GM18517 (cell line): ENCODE data around the gene TRPM8.
A peak's percentile ranks its signal among the peaks of the same experiment; 100 is the strongest.

Experiments used
- ATAC-seq: cut with Tn5 transposase; IDR thresholded peaks from one replicate; pipeline ENCODE4 v1.9.1; 2021; ENCODE audit warnings: mild to moderate bottlenecking, moderate library complexity; ENCODE audit not compliant: unreplicated experiment

TRPM8 gene

GRCh38 chr2:233972941-233973575 is 55.9 kb downstream of the TRPM8 start:
- ATAC-seq: no peak

DNA sequence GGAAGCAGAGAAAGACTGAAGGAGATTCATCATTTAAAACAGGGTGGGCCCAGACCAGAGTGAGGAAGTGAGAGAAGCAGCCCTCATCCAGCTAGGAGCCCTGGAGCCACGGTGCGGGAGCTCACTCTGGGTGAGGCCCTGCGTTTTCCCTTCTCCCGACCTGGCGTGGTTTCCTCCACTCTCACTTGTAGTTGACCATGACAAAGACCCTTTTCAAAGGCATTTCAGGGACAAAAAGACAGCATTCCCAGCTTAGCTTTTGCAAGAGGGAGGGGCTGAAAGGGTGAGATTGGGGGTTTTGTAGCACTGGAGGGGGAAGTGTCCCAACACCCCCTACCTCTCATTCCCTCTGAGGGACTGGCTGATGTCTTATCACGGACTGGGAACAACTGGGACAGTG is 56.6 kb downstream of the TRPM8 start:
- no peak for ATAC-seq

DNA sequence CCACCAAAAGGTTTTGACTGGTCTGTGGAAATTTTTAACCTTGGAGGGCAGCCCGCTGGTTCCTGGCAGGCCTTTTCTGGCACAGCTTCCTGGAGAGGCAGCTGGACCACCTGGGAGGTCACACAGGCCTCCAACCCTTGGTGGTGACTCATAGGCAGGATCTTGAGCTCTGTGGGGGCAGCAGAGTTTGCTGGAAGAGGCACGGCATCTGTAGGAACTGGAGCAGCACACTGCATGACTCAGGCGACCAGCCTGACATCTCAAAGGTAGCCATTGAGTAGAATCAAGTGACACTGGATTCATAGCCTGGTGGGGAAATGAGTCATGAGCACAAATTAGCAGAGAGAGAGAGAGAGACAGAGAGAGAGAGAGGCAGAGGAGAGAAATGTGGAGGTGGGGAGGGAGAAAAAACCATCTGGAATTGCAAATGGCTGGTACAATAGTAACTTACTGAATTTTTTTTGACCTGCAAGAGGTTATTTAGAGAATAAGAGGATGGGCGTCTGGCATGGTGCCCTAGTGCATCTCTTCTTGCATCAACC is 57.4 kb downstream of the TRPM8 start:
- no peak for ATAC-seq

DNA sequence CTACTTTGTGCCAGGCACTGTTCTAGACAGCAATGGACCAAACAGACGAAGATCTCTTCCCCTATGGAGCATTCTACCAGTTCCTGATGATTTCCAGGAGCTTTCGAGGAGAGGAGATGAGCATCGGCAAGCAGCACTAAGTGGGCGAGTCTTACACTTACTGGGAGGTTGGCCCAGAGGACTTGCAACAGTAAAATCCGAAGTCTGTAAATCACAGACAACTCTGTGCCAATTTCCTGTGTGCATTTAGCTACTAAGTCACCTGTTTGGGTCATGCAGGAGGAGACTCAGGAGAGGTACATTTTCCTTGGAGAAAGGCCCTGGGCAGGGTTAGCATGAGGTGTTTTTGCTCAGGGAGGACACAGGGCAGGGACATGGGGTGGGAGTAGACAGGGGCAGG is 58.9 kb downstream of the TRPM8 start:
- no peak for ATAC-seq

DNA sequence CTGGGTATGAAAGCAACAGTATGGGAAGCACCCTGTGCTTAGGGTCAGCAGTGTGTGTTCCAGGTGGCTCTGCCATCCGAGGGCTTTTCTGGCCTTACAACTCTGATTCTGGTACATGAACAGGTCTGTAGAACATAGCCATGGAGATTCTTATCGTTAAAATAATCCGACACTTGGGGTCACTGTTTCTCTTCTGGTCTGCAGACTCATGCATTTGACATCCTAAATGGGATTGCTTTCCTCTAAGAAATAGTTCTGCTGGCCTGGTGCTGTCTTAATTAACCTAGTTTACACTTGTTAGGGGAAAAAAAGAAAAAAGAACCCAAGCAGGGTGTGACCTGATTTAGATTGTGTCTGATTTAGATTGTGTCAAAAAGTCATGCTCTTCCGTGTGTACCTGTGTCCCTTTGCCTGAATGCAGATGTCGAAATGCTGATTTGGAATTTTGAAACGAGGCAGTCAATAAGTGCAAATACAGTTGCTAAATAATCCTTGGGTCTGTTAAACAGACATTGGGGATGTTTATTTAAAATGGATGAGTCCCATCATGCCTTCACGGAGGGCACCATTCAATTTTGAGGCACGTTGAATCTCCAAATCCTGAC is 59.6 kb downstream of the TRPM8 start:
- ATAC-seq: no peak

DNA sequence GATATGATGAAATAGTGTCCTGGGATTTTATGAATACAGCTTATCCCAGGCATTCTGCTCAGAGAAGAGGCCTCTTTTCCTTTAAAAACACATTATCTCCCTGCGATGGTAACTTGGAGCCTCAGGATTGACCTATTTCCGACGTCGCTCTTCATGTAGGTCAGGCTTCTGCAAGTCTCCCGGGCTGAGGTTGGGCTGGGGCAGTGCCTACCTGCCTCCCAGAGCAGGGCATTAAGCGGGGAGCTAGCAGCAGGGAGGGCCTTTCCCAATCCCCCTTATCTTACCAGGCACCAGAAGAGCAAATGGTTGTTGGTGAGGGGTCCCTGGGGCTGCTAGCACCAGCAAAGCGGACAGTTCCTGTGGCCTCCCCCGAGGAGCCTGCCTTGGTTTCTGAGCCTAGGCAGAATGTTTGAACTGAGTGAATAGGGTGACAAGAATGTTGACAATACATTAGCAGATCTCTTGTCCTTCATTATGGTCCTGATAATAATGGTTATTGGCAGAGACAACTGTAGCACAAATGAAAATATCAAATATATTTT is 60.2 kb downstream of the TRPM8 start:
- ATAC-seq: no peak

- ATAC-seq: no peak
Measured at GRCh38 chr2:233979748-233980147, 62.6 kb downstream of the TRPM8 start.

DNA sequence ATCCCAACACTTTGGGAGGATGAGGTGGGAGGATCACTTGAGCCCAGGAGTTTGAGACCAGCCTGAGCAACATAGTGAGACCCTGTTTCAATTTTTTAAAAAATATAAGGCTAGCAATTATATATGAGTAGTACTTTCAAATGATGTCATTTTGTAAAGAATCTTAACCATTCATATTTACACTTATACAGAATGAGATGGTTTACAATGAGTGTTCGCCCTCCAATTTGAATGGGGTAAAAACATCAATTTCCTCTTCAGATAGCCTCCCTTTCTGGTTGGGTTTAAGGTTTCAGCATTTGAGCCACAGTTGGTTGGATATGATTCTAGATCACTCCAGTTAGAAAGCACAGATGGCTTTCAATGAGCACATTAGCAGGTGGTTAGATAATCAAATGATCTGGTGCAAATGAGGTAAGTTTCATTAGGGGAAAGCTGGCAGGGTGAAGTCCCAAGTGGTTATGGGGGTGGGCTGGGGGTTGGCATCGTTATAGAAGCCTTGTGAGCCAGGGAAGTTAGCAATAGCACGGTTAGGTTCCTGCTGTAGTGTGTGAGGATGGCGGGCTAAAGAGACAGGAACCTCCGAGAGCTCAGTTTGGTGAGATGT is 63.9 kb downstream of the TRPM8 start:
- ATAC-seq: no peak

DNA sequence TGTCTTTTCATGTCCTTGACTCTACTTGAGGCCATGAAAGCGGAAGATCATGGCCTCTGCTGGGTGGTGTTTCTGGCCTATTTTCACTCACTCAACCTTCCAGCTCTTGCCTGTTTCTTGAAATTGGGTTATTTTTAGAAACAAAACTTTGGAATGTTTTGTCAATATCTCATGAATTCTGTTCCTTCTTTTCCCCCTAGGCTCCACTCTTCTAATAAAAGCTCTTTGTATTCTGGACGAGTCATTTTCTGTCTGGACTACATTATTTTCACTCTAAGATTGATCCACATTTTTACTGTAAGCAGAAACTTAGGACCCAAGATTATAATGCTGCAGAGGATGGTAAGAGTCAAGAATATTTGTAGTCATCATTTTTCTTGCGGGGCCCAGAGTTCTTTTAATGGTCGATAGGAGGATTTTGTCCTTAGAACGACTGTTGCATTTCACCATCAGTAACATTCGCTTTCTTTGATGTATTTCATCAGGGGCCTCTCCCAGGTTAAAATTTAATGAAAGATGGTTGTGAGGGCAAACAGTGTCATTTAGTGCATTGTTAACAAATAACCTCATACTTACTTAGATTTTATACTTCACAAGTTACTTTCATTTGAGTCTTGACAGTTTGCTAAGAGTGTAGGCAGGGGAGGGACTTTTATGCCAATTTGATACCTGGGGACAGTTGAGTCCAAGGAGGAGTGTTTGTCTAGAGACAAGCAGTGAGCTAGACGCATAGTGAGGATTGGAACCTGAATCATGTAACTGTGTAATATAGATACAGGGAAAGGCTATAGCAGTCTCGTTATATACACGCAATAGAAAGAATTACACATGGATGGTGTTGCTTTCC is 64.6 kb downstream of the TRPM8 start:
- ATAC-seq: no peak

GRCh38 chr2:233982421-233983121 is 65.4 kb downstream of the TRPM8 start:
- no peak for ATAC-seq

DNA sequence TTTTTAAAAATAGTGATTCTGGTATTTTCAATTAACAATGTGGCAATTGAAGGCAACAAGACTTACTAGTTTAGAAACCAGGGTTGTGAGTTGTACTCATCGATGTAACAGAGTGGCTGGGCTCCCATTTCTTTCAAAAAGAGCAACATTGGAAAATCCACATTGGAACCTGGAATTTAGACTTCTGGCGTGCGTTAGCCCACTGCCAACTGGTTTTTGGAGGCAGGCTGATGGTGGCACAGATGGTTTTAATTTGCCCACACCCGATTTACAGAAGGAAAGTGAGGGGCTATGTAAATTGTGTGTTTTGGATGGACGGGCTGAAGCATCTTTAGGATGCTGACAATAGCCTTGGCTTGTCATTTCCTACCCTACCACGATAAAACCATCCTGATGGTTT is 66.3 kb downstream of the TRPM8 start:
- ATAC-seq: no peak

GRCh38 chr2:233988581-233988980 is 71.4 kb downstream of the TRPM8 start:
- ATAC-seq: no peak

DNA sequence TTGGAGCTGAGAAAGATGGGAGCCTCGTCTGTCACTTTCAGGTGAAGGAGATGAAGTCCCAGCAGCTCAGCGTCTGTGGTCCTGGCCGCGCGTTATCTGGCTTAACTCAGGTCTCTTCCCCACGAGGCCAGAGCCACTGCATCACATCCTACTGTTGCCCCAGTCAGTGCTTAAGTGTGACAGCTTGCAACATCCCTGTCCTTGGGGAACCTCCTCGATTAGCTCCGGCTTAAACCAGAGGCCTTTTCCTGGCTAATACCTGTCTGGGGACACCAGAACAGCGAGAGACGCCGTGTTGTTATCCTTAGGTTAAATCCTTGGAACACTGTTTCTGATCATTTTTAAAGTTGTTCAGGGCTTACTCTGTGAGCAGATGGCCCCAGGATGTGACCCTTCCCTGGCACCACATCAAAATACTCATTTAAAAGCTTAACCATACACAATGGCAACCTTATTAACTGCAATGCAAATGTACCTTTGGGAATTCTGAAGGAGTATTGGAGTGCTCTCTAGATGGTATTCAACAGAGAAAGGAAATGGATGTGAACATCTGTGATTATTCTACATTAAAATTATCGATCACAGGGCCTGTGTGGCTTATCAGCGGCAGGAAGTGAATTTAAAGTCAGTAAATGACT is 72.2 kb downstream of the TRPM8 start:
- no peak for ATAC-seq

GRCh38 chr2:233990261-233990798 is 73.2 kb downstream of the TRPM8 start:
- peak; percentile 53 for ATAC-seq

DNA sequence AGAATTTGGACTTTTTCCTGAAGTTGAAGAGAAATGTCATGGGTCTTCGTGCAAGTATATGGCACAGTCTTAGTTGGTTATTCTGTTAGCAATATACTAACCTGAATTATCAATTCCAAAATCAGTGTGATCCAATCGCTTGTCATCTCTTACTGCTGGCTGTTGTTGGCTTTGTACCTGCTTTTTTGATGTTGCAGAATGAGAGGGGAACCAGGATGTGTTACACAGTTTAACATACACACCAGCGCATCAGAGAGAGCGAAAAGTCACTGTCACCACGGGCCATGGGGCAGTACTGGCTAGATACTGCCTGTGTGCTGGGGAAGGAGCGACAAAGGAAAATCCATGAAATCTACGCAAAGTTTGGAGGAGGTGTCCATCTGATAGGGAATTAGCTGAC is 74.0 kb downstream of the TRPM8 start:
- ATAC-seq: no peak

DNA sequence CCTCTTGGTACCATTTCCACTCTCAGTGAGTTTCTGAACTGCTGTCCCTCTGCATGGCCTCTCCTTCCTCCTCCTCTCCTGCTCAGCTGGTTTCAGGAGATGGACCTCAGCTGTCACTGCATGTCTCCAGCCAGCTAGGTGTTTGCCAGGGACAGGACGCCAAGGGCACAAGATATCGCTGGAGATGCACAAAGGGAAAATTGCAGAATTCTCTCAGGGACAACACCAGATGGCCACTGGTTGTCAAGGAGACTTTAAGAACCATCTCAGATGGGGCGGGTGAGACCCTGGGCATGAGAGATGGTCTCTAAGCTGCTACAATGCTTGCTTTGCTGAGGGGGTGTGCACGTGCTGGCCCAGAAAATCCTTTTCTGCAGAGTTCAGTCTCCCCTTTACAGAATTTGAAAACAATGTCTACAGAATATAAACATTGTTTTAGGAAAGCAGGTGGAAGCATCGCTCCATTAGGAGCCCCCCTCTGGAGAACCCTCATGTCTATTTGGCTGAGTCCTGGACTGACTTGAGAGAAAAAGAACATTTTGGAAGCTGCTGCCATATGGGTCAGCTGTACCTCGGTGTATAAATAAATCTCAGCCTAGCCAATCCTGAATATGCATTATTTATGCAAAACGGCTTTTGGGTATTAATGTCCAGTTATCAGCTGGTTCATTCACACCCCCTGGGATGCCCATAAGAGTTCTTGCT is 75.5 kb downstream of the TRPM8 start:
- no peak for ATAC-seq

- ATAC-seq: no peak
Measured at GRCh38 chr2:233993461-233993860, 76.3 kb downstream of the TRPM8 start.

DNA sequence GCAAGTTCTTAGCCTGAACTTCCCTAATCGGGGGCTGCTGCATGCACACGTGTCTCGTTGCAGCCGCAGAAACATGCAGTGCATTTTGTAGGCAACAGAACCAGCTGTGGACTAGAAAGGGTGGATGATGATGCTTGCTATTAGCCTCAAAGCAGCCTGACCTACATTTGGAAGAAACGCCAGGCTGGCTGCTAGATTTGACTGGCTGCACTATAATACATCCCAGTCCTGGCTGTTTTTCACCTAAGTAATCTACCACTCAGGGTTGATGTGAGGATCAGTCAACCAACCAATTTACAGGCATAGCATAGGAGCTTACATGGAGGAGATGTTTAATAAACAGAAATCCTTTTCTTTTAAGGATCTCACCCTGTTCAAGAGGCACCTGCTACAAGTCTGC is 77.0 kb downstream of the TRPM8 start:
- no peak for ATAC-seq

- no peak for ATAC-seq
Measured at GRCh38 chr2:233996000-233996399, 78.8 kb downstream of the TRPM8 start.
